H4 (cell line): ENCODE data around the gene QRICH2. TPM values are rescaled to one million over a fixed set of nuclear protein-coding genes. Genes with fewer than 3 reads are reported as not detected.

Experiments
- total RNA-seq: library from RNA; depleted of rRNA; stranded (reverse); fragments of >200 nt; shearing (Covaris generic); gene quantifications from 2 replicates; pipeline ENCODE4 v1.2.3, GENCODE V29; 2014; rRNA removed

QRICH2 gene
- total RNA-seq, 1 experiment from 2014 or later = 2.3 TPM

Other genes with a start within 250 kb of the QRICH2 start
- 37.3 and 39.7 TPM in 2 replicates for gene SRP68, start 235.8 kb downstream of the QRICH2 start, total RNA-seq
- 0.14 TPM in 1 of 2 replicates, not detected in the other for gene GALR2, start 233.5 kb downstream of the QRICH2 start, total RNA-seq
- gene ZACN, start 229.1 kb downstream of the QRICH2 start, total RNA-seq = not detected in 2 replicates
- gene EXOC7, start 204.5 kb downstream of the QRICH2 start, total RNA-seq = 51.4 and 51.5 TPM in 2 replicates
- gene FOXJ1, start 167.0 kb downstream of the QRICH2 start, total RNA-seq = not detected in 2 replicates
- 6.8 and 7.8 TPM in 2 replicates for gene RNF157, start 67.8 kb downstream of the QRICH2 start, total RNA-seq
- 3.9 and 7.7 TPM in 2 replicates for gene UBALD2, start 42.9 kb downstream of the QRICH2 start, total RNA-seq
- 48.1 and 49.7 TPM in 2 replicates for gene PRPSAP1, start 45.6 kb upstream of the QRICH2 start, total RNA-seq
- 7.8 and 9.2 TPM in 2 replicates for gene SPHK1, start 76.3 kb upstream of the QRICH2 start, total RNA-seq
- gene UBE2O, start 144.9 kb upstream of the QRICH2 start, total RNA-seq = 14.7 and 16.2 TPM in 2 replicates
- not detected in 2 replicates for gene AANAT, start 159.3 kb upstream of the QRICH2 start, total RNA-seq
- 9.0 and 17.4 TPM in 2 replicates for gene RHBDF2, start 193.1 kb upstream of the QRICH2 start, total RNA-seq
- 0.25 and 1.8 TPM in 2 replicates for gene CYGB, start 229.4 kb upstream of the QRICH2 start, total RNA-seq
- gene PRCD, start 231.8 kb upstream of the QRICH2 start, total RNA-seq = not detected in 2 replicates